Measurements from ENCODE around the gene MYT1. TPM values are rescaled to one million over a fixed set of nuclear protein-coding genes. Genes with fewer than 3 reads are reported as not detected.

MYT1 gene
- polyA plus RNA-seq, 1 of the 3 experiments (the other 2 are of a cell fraction): 0.10 TPM

- Histone ChIP-seq H3K27ac (ENCODE audit: low read depth in 2 of 2, low read length in 1 of 2) (no peak overlapping the region), H2AFZ (ENCODE audit: low read depth) (no peak overlapping the region), H3K4me3 (ENCODE audit: low read depth in 2 of 2, low read length in 1 of 2) (no peak overlapping the region), H3K9me2 (no peaks in the 10 kb centered on the region), H4K20me1 (ENCODE audit: insufficient read depth) (no peaks in the 10 kb centered on the region), H3K4me1 (ENCODE audit: control insufficient read depth in 1 of 2, insufficient read depth in 2 of 2, low read depth in 1 of 2, low read length in 1 of 2) (no peaks in the 10 kb centered on the region; a peak in 1 of 4 replicates), H3K4me2 (no peak overlapping the region), H3K27me3 (ENCODE audit: insufficient read depth) (no peaks in the 10 kb centered on the region), H3F3A (replicated peaks; ENCODE audit: insufficient read depth) (peaks cover 9% of the 10 kb centered on the region), H3K36me3 (replicated peaks in 1 of 2; ENCODE audit: control insufficient read depth in 1 of 2, insufficient read depth in 2 of 2, low read length in 1 of 2) (peaks cover 17 to 29% of the 10 kb centered on the region in 2 experiments), H3K9me3 (no peaks in the 10 kb centered on the region), H3K9ac (no peak overlapping the region), H3K79me2 (ENCODE audit: insufficient read depth) (no peaks in the 10 kb centered on the region)
- CTCF ChIA-PET: no interaction called here
- POLR2A ChIA-PET: no interaction called here
- DNase-seq: no peak
- 95% methylated on average over 19 of the region's 19 CpGs for WGBS (ENCODE audit: low lambda C conversion rate)
- TF ChIP-seq FOXJ3 (CRISPR knock-in tag; IDR thresholded peaks at IDR 0.05) (no peak), TEAD4 (IDR thresholded peaks at IDR 0.05; ENCODE audit: borderline replicate concordance, insufficient read depth) (no peak), REST (IDR thresholded peaks at IDR 0.05; ENCODE audit: low read depth, low read length) (no peak), EP300 (IDR thresholded peaks at IDR 0.05; ENCODE audit: borderline replicate concordance in 1 of 2, low read depth in 1 of 2, low read length in 1 of 2) (no peak), RFX5 (IDR thresholded peaks at IDR 0.05; ENCODE audit: low read length) (no peak), MXI1 (IDR thresholded peaks at IDR 0.05; ENCODE audit: low read depth, low read length) (no peak), FOSL2 (IDR thresholded peaks at IDR 0.05; ENCODE audit: borderline replicate concordance, low read depth) (no peak), CHD2 (IDR thresholded peaks at IDR 0.05; ENCODE audit: low read length, partially characterized antibody) (no peak), TCF12 (IDR thresholded peaks at IDR 0.05) (no peak), RXRA (IDR thresholded peaks at IDR 0.05; ENCODE audit: borderline replicate concordance, low read depth) (no peak), MEF2A (IDR thresholded peaks at IDR 0.05; ENCODE audit: borderline replicate concordance, low read depth) (no peak)
These were observed 108.9 kb downstream of the MYT1 start for GRCh38 chr20:64273109-64273508.

DNA sequence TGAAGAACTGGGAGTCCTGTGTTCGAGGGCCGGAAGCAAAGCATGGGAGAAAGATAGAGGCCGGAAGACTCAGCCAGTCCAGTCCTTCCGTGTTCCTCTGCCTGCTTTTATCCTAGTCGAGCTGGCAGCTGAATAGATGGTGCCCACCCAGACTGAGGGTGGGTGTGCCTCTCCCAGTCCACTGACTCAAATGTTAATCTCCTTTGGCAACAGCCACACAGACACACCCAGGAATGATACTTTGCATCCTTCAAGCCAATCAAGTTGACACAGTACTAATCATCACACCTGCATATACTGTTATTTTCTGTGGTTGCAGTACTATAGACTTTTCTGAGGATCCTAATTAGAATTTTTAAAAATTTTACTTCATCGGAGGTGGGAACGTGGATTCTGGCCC, 112.6 kb downstream of the MYT1 start:
- 97% methylated on average over 7 of the region's 7 CpGs for WGBS (ENCODE audit: low lambda C conversion rate)
- peaks cover 9% of the 10 kb centered on the region for H3F3A ChIP-seq (replicated peaks; ENCODE audit: insufficient read depth)

More for the DNA sequence above, 112.6 kb downstream of the MYT1 start:
- Histone ChIP-seq H3K36me3 (replicated peaks in 1 of 2; ENCODE audit: control insufficient read depth in 1 of 2, insufficient read depth in 2 of 2, low read length in 1 of 2) (peaks cover 13 to 24% of the 10 kb centered on the region in 2 experiments), H3K4me1 (ENCODE audit: control insufficient read depth in 1 of 2, insufficient read depth in 2 of 2, low read depth in 1 of 2, low read length in 1 of 2) (no peaks in the 10 kb centered on the region), H4K20me1 (ENCODE audit: insufficient read depth) (no peaks in the 10 kb centered on the region), H3K4me3 (ENCODE audit: low read depth in 2 of 2, low read length in 1 of 2) (no peak overlapping the region), H3K9ac (no peak overlapping the region), H3K27me3 (ENCODE audit: insufficient read depth) (no peaks in the 10 kb centered on the region), H3K27ac (ENCODE audit: low read depth in 2 of 2, low read length in 1 of 2) (no peak overlapping the region), H3K9me3 (no peaks in the 10 kb centered on the region), H2AFZ (ENCODE audit: low read depth) (no peak overlapping the region), H3K9me2 (no peaks in the 10 kb centered on the region), H3K79me2 (ENCODE audit: insufficient read depth) (no peaks in the 10 kb centered on the region), H3K4me2 (no peak overlapping the region)
- no peak for DNase-seq
- POLR2A ChIA-PET: no interaction called here
- TF ChIP-seq RXRA (IDR thresholded peaks at IDR 0.05; ENCODE audit: borderline replicate concordance, low read depth): no peak
- TF ChIP-seq, protein P1, sequence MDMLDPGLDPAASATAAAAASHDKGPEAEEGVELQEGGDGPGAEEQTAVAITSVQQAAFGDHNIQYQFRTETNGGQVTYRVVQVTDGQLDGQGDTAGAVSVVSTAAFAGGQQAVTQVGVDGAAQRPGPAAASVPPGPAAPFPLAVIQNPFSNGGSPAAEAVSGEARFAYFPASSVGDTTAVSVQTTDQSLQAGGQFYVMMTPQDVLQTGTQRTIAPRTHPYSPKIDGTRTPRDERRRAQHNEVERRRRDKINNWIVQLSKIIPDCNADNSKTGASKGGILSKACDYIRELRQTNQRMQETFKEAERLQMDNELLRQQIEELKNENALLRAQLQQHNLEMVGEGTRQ (IDR thresholded peaks at IDR 0.05; ENCODE audit: borderline replicate concordance, low read depth, low read length): no peak
- TF ChIP-seq TCF12 (IDR thresholded peaks at IDR 0.05): no peak
- TF ChIP-seq TEAD4 (IDR thresholded peaks at IDR 0.05; ENCODE audit: borderline replicate concordance, insufficient read depth): no peak
- no peak for TF ChIP-seq CHD2 (IDR thresholded peaks at IDR 0.05; ENCODE audit: low read length, partially characterized antibody)
- no peak for TF ChIP-seq TAF1 (IDR thresholded peaks at IDR 0.05; ENCODE audit: borderline replicate concordance, low read depth, low read length)
- no peak for TF ChIP-seq RCOR1 (IDR thresholded peaks at IDR 0.05; ENCODE audit: low read length)
- CTCF ChIA-PET: no interaction called here
